ENCODE measurements around the gene BCR.

DNA sequence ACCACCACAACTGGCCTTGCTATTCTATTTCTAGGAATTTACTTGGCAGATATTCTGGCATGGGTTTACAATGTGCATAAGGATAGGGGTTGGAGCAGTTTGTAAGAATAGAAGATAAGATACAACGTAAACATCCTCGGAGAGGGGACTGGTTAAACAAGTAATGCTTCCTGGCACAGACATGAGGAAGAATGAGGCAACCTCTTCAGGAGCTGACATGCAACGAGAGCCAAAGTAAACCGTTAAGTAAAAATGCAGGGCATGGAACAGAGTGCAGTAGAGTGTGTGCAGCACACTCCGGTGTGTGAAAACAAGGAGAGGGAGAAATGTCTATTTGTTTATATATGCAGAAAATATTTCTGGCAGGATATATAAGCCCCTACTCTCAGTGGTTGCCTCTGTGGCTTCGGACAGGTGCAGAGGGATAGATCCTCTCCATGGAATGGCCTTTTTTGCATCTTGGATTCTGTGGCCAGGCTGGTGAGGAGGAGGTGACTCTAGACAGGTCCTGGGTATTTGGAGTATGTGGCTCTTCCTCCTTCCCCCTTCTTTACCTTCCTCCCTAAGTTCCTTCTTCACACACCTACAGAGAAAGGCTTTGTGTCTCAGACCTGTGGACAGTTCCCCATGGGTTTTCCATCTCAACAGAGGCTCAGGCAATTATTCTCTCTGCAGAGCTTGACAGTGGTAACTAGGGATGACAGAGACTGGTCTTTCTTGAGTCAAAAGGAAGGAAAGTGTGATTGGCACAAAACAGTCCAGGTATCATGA, 32.5 kb upstream of the BCR start:
- TF ChIP-seq, protein P1, sequence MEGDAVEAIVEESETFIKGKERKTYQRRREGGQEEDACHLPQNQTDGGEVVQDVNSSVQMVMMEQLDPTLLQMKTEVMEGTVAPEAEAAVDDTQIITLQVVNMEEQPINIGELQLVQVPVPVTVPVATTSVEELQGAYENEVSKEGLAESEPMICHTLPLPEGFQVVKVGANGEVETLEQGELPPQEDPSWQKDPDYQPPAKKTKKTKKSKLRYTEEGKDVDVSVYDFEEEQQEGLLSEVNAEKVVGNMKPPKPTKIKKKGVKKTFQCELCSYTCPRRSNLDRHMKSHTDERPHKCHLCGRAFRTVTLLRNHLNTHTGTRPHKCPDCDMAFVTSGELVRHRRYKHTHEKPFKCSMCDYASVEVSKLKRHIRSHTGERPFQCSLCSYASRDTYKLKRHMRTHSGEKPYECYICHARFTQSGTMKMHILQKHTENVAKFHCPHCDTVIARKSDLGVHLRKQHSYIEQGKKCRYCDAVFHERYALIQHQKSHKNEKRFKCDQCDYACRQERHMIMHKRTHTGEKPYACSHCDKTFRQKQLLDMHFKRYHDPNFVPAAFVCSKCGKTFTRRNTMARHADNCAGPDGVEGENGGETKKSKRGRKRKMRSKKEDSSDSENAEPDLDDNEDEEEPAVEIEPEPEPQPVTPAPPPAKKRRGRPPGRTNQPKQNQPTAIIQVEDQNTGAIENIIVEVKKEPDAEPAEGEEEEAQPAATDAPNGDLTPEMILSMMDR (conservative IDR thresholded peaks at IDR 0.05 in 1 of 2, IDR thresholded peaks at IDR 0.05 in 1 of 2; ENCODE audit: low read depth in 1 of 2, low read length in 2 of 2) = no peak
- TF ChIP-seq EZH2 (IDR thresholded peaks at IDR 0.05; ENCODE audit: low read length, missing control alignments) = no peak
